Measurements from ENCODE around the gene GLG1.
"Not testable (repeated sequence)": the region's sequence is repeated elsewhere in the genome, so short reads cannot be mapped to it uniquely, and the experiment has no call there.

The GLG1 gene

GRCh38 chr16:74451951-74452758, 154.8 kb downstream of the GLG1 start:
- no peak for DNase-seq (ENCODE audit: insufficient read length, low spot score)
- no peak for FAIRE-seq

GRCh38 chr16:74450967-74451760, 155.8 kb downstream of the GLG1 start:
- FAIRE-seq (peak; percentile 16), DNase-seq (ENCODE audit: insufficient read length, low spot score) (no peak)

- DNase-seq (ENCODE audit: insufficient read length, low spot score), result no peak
- FAIRE-seq, result no peak
Observed at GRCh38 chr16:74450236-74450635, 156.7 kb downstream of the GLG1 start.

GRCh38 chr16:74449470-74449869, 157.4 kb downstream of the GLG1 start:
- DNase-seq (ENCODE audit: insufficient read length, low spot score), result peak; percentile 64
- peak; percentile 38 for FAIRE-seq

GRCh38 chr16:74448990-74449389, 157.9 kb downstream of the GLG1 start:
- FAIRE-seq (no peak), DNase-seq (ENCODE audit: insufficient read length, low spot score) (peak; percentile 89)

GRCh38 chr16:74447578-74447977, 159.3 kb downstream of the GLG1 start:
- FAIRE-seq, result no peak
- no peak for DNase-seq (ENCODE audit: insufficient read length, low spot score)

GRCh38 chr16:74446866-74447265, 160.0 kb downstream of the GLG1 start:
- FAIRE-seq (no peak), DNase-seq (ENCODE audit: insufficient read length, low spot score) (no peak)

- peak; percentile 9 for FAIRE-seq
- DNase-seq (ENCODE audit: insufficient read length, low spot score), result not testable (repeated sequence)
Observed at GRCh38 chr16:74443624-74444346, 163.1 kb downstream of the GLG1 start.

GRCh38 chr16:74439685-74440084, 167.2 kb downstream of the GLG1 start:
- FAIRE-seq (no peak), DNase-seq (ENCODE audit: insufficient read length, low spot score) (no peak)

GRCh38 chr16:74438492-74438979, 168.4 kb downstream of the GLG1 start:
- no peak for DNase-seq (ENCODE audit: insufficient read length, low spot score)
- no peak for FAIRE-seq

GRCh38 chr16:74431516-74431915, 175.4 kb downstream of the GLG1 start:
- DNase-seq (ENCODE audit: insufficient read length, low spot score), result no peak
- FAIRE-seq, result no peak

- peak; percentile 62 for DNase-seq (ENCODE audit: insufficient read length, low spot score)
- FAIRE-seq, result not testable (repeated sequence)
Observed at GRCh38 chr16:74430036-74430712, 176.7 kb downstream of the GLG1 start.

GRCh38 chr16:74428493-74428892, 178.4 kb downstream of the GLG1 start:
- not testable (repeated sequence) for DNase-seq (ENCODE audit: insufficient read length, low spot score); FAIRE-seq

GRCh38 chr16:74425751-74426150, 181.2 kb downstream of the GLG1 start:
- DNase-seq (ENCODE audit: insufficient read length, low spot score); FAIRE-seq: not testable (repeated sequence)

GRCh38 chr16:74423721-74424120, 183.2 kb downstream of the GLG1 start:
- not testable (repeated sequence) for DNase-seq (ENCODE audit: insufficient read length, low spot score); FAIRE-seq

- FAIRE-seq; DNase-seq (ENCODE audit: insufficient read length, low spot score): not testable (repeated sequence)
Observed at GRCh38 chr16:74422086-74422485, 184.8 kb downstream of the GLG1 start.

- not testable (repeated sequence) for DNase-seq (ENCODE audit: insufficient read length, low spot score); FAIRE-seq
Observed at GRCh38 chr16:74421482-74421785, 185.5 kb downstream of the GLG1 start.

GRCh38 chr16:74420612-74421481, 186.1 kb downstream of the GLG1 start, which contains the start of gene CLEC18B:
CLEC18B (minus strand) TSS chr16:74421478; CDS start chr16:74421270, 208 bp downstream.
- not testable (repeated sequence) for DNase-seq (ENCODE audit: insufficient read length, low spot score); FAIRE-seq

GRCh38 chr16:74419811-74420210, 187.1 kb downstream of the GLG1 start:
- DNase-seq (ENCODE audit: insufficient read length, low spot score); FAIRE-seq: not testable (repeated sequence)

Data from HTR-8/SVneo (cell line).